Measurements from ENCODE around the gene FOXP4. TPM values are rescaled to one million over a fixed set of nuclear protein-coding genes. Genes with fewer than 3 reads are reported as not detected.

FOXP4 gene
- total and polyA plus RNA-seq, 4 donors, result 2.5 to 16.0 (median 4.3) TPM

DNA sequence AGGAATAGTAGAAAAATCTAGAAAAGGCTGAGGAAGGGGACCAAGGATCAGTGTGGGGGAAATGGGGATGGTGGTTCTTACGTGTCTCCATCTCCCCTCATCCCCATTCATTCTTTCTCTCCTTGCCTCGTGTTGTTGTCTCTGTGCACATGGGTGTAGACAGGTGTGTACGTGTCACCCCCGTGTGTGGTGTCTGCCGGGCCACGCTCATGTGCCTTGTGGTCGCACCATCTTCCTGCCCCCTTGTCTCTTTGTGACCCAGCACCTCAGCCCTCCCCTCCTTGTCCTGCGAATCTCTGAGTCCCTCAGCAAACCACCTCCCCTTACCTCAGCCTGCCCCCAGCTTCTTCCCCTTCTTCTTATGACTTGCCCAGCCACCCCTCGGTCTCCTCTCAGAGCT, 39.4 kb downstream of the FOXP4 start:
- Histone ChIP-seq H3K9ac (ENCODE audit: low read depth in 1 of 2, low read length in 2 of 2) (peak overlapping the region in 1 of 2 donors; percentile 61), H3K9me3 (ENCODE audit: control insufficient read depth in 4 of 4, low read length in 3 of 4) (no peaks in the 10 kb centered on the region), H3K36me3 (ENCODE audit: control insufficient read depth in 4 of 4, insufficient read depth in 3 of 4, low read depth in 1 of 4, low read length in 3 of 4) (peaks cover 2 to 21% (median 9%) of the 10 kb centered on the region in 4 donors), H3K4me1 (ENCODE audit: control insufficient read depth in 4 of 4, insufficient read depth in 4 of 4, low read length in 3 of 4) (peaks cover 6 to 40% (median 21%) of the 10 kb centered on the region in 4 donors), H3K4me3 (ENCODE audit: low read depth in 1 of 3, low read length in 3 of 3) (no peak overlapping the region), H3K27me3 (ENCODE audit: control insufficient read depth in 4 of 4, insufficient read depth in 4 of 4, low read length in 3 of 4) (no peaks in the 10 kb centered on the region), H3K27ac (ENCODE audit: low read depth in 1 of 2, low read length in 2 of 2) (peak overlapping the region; percentile 56 to 78)
- DNase-seq (ENCODE audit: low spot score), result no peak
- TF ChIP-seq RXRA (IDR thresholded peaks at IDR 0.05) (no peak), HNF4G (IDR thresholded peaks at IDR 0.05) (no peak), ZBTB33 (IDR thresholded peaks at IDR 0.05) (no peak), YY1 (IDR thresholded peaks at IDR 0.05) (no peak), NR2F2 (IDR thresholded peaks at IDR 0.05) (no peak), CTCF (IDR thresholded peaks at IDR 0.05; ENCODE audit: low read depth, low read length, missing input control) (no peak), JUND (IDR thresholded peaks at IDR 0.05) (no peak), TAF1 (conservative IDR thresholded peaks at IDR 0.05) (no peak), FOXA1 (IDR thresholded peaks at IDR 0.05) (no peak)
- TF ChIP-seq, protein P1, sequence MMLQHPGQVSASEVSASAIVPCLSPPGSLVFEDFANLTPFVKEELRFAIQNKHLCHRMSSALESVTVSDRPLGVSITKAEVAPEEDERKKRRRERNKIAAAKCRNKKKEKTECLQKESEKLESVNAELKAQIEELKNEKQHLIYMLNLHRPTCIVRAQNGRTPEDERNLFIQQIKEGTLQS (IDR thresholded peaks at IDR 0.05), result no peak
- 92% methylated on average over 9 of the region's 9 CpGs for WGBS

- H3K27ac ChIP-seq (ENCODE audit: low read depth in 1 of 2, low read length in 2 of 2), result no peak overlapping the region
- H3K36me3 ChIP-seq (ENCODE audit: control insufficient read depth in 4 of 4, insufficient read depth in 3 of 4, low read depth in 1 of 4, low read length in 3 of 4), result peaks cover 2 to 24% (median 9%) of the 10 kb centered on the region in 4 donors
- no peak for DNase-seq (ENCODE audit: low spot score)
Measured at GRCh38 chr6:41586252-41587007, 40.2 kb downstream of the FOXP4 start.

More at GRCh38 chr6:41586252-41587007, 40.2 kb downstream of the FOXP4 start:
- Histone ChIP-seq H3K4me3 (ENCODE audit: low read depth in 1 of 3, low read length in 3 of 3) (no peak overlapping the region), H3K27me3 (ENCODE audit: control insufficient read depth in 4 of 4, insufficient read depth in 4 of 4, low read length in 3 of 4) (no peaks in the 10 kb centered on the region), H3K4me1 (ENCODE audit: control insufficient read depth in 4 of 4, insufficient read depth in 4 of 4, low read length in 3 of 4) (peaks cover 6 to 39% (median 21%) of the 10 kb centered on the region in 4 donors), H3K9me3 (ENCODE audit: control insufficient read depth in 4 of 4, low read length in 3 of 4) (no peaks in the 10 kb centered on the region), H3K9ac (ENCODE audit: low read depth in 1 of 2, low read length in 2 of 2) (no peak overlapping the region)
- TF ChIP-seq EGR1 (IDR thresholded peaks at IDR 0.05; ENCODE audit: low read depth in 2 of 2) (no peak), JUND (IDR thresholded peaks at IDR 0.05) (no peak), RAD21 (IDR thresholded peaks at IDR 0.05) (no peak), RXRA (IDR thresholded peaks at IDR 0.05) (no peak), YY1 (IDR thresholded peaks at IDR 0.05) (no peak), SP1 (IDR thresholded peaks at IDR 0.05) (no peak)
- TF ChIP-seq, protein P2, sequence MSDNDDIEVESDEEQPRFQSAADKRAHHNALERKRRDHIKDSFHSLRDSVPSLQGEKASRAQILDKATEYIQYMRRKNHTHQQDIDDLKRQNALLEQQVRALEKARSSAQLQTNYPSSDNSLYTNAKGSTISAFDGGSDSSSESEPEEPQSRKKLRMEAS (IDR thresholded peaks at IDR 0.05), result no peak
- TF ChIP-seq, protein P3, sequence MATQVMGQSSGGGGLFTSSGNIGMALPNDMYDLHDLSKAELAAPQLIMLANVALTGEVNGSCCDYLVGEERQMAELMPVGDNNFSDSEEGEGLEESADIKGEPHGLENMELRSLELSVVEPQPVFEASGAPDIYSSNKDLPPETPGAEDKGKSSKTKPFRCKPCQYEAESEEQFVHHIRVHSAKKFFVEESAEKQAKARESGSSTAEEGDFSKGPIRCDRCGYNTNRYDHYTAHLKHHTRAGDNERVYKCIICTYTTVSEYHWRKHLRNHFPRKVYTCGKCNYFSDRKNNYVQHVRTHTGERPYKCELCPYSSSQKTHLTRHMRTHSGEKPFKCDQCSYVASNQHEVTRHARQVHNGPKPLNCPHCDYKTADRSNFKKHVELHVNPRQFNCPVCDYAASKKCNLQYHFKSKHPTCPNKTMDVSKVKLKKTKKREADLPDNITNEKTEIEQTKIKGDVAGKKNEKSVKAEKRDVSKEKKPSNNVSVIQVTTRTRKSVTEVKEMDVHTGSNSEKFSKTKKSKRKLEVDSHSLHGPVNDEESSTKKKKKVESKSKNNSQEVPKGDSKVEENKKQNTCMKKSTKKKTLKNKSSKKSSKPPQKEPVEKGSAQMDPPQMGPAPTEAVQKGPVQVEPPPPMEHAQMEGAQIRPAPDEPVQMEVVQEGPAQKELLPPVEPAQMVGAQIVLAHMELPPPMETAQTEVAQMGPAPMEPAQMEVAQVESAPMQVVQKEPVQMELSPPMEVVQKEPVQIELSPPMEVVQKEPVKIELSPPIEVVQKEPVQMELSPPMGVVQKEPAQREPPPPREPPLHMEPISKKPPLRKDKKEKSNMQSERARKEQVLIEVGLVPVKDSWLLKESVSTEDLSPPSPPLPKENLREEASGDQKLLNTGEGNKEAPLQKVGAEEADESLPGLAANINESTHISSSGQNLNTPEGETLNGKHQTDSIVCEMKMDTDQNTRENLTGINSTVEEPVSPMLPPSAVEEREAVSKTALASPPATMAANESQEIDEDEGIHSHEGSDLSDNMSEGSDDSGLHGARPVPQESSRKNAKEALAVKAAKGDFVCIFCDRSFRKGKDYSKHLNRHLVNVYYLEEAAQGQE (IDR thresholded peaks at IDR 0.05), result no peak
- WGBS, result 93% methylated on average over 28 of the region's 28 CpGs

All from liver (tissue), 9 donors.